ENCODE data around the gene TRDN.
"Not testable (repeated sequence)": the region's sequence is repeated elsewhere in the genome, so short reads cannot be mapped to it uniquely, and the experiment has no call there.

TRDN gene

DNA sequence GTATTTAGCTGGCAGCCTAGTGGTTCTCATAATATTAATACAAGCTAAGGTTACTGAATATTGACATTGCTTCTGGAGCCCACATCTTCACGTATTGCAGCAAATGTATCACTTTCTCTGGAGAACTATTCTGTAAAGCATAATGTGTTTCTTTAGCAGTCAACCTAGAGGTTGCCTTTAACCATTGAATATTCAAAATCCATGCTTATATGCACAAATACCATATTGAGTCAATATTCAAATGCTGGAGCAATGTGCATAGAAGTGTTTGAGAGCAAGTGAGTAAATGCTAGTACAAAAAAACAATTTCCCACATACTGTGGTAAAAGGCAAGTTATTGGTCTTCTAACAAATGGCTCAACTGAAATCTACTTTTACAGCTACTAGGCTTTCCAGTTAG lies 231.8 kb downstream of the TRDN start:
- no peak for DNase-seq (ENCODE audit: low read depth)

DNA sequence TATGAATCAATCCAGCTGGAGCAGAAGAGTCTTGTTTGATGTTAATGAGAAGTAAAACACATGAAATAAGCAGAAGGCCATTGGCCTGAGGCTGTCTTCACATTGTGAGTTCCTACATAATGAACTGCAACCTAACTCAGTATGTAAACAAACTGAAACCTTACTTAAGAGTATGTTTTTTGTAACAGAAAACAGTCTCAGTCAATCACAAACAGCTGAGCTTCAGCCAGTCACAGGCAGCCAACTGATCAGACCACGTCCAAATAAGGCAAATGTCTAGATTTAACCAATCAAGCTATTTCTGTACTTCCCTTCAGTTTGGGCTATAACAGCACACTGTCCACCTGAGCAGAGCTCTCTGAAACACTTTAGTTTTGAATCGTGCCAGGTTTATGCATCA lies 234.7 kb downstream of the TRDN start:
- DNase-seq (ENCODE audit: low read depth): no peak

DNA sequence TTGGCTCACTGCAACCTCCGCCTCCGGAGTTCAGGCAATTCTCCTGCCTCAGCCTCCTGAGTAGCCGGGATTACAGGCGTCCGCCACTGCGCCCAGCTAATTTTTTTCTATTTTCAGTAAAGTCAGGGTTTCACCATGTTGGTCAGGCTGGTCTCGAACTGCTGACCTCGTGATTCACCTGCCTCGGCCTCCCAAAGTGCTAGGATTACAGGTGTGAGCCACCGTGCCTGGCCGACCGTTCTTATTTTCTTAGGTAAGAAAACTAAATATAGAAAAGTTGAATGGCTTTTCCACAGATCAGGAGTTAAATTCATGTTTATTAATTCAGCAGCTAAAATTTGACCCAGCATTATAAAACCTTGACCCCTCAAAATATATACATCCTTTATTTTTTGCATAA lies 238.7 kb downstream of the TRDN start:
- no peak for DNase-seq (ENCODE audit: low read depth)

DNA sequence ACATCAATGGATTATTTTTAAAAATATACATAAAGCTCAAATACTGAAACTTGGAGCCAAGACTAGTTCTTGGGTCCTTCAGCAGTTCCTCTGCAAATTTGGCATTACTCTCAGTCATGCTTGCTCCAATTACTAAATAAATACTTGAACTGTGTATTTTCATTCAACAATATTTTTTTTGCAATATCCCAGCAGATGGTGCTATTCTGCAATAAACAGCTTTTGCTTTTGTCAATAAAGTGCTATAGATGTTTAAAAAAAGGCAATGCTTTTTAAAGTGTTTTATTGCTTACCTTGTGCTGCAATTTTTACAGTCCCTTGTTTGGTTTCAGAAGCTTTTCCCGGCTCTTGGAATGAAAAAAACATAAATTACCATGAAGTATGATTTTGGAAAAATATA lies 243.4 kb downstream of the TRDN start:
- DNase-seq (ENCODE audit: low read depth): no peak

DNA sequence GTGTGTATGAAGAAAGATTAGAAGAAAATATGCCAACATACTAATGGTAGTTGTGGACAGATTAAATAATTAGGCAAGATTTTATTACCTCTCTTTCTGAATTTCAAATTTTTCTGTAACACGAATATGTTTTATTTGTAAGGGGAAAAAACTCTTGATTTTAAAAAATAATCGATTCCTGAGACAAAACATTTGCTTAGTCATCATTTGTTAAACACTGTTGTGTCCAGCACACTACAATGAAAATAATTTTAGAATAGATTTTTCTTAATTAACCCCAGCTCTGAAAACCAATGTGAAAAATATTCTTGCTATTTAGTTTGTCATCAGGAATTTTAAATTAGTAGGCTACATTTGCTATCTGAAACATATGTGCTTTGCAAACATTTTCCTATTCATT lies 253.0 kb downstream of the TRDN start:
- no peak for DNase-seq (ENCODE audit: low read depth)

DNA sequence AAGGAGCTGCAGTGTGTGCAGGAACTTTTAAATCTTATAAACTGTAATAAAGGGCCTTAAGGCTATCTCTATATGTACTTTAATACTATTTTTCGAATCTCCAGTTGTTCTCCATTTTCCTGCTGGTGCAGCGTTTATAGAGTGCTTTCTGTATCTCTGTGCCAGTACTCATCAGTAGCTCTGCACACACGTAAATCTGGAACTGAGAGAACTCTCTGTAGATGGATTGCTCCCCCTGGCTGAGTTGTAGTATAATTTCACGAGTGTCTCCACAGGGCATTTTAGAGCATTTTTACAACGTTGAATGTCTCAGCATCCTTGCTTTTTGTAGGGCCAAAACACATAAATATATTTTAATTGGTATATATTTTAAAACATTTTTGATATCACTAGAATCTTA lies 256.5 kb downstream of the TRDN start:
- no peak for DNase-seq (ENCODE audit: low read depth)

DNA sequence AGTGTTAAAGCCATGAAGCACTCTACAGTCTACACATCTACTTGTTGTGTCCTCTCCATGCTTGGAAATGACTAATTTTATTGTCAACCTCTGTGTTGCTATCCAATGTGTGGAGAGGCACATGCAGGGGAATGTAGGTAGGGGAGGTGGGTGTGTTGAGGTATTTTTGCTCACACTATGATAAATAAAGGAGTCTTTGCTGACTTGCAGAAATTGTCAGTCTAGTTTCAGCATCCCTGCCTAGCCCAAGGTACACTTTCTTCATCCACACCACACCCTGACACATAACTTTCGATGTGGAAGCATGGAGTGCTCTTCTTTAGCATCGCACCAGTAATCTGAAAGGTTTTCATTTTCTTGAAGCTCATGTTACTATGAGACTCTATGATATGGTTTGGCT lies 264.0 kb downstream of the TRDN start:
- no peak for DNase-seq (ENCODE audit: low read depth)

DNA sequence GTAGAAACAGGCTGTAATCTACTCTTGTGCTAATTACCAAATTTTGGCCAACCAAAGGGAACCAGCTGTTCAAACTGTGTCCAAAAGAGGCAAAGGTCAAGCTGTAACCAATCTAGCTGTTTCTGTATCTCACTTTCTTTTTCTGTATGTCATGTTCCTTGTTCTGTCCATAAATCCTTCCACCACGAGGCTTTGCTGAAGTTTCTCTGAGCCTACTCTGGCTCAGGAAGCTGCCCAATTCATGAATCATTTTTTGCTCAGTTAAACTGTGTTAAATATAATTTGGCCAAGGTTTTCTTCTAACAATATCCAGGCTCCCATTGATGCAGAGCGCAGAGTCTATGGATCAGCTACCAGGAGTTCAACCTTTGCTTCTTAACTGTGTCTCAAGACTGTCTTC lies 272.8 kb downstream of the TRDN start:
- DNase-seq (ENCODE audit: low read depth): no peak

DNA sequence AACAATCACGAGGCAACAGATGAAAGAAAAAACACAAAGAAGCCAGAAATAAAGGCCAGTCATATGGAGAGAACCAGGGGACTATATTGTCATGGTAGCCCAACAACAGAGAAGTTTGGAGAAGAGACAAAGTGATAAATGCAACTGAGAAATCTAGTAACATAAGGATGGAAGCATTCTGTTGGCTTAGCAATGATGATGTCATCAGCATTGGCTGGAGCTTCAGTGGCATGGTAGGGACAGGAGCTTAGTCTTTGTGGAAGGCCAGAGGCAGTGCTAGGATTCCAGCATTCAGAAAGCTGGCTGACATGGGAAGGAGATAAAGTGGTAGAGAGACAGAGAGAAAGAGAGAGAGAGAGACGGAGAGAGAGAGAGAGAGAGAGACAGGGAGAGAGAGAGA lies 276.4 kb downstream of the TRDN start:
- no peak for DNase-seq (ENCODE audit: low read depth)

DNA sequence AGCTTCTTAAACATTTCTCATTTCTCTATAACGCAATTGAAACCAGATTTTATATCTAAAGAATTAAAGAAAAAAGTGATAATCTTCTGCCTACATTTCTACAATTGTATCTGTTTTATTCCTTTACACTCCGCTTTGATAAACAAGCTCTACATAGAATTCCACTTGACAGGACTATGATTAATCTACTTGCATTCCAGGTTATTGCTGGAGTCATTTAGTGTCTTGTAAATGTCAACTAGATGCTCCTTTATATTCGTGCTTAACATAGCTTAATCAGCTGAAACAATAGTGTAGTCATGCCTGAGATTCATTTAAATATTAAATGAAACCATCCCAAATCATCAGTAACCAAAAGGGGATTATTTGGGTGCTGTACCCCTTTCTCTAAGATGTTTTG lies 284.0 kb downstream of the TRDN start:
- DNase-seq (ENCODE audit: low read depth): no peak

DNA sequence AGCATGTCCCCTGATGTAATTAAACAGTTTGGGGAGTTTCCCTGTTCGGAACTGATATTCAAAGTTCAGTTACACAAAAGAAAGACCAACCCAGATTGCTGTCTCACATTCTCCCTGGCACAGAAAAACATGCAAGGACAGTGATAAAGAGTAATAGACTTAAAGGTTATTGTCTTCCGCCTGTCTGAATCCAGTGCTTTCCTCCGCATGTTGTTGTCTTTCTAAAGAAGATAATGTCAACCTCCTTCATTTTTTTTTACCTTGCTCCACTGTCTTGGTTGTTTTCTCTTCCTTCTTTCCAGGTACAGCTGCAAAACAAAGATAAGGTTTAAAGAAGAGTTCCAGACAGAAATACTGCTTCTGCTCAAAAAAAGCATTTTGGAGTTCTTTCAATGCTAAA lies 284.5 kb downstream of the TRDN start:
- DNase-seq (ENCODE audit: low read depth): no peak

DNA sequence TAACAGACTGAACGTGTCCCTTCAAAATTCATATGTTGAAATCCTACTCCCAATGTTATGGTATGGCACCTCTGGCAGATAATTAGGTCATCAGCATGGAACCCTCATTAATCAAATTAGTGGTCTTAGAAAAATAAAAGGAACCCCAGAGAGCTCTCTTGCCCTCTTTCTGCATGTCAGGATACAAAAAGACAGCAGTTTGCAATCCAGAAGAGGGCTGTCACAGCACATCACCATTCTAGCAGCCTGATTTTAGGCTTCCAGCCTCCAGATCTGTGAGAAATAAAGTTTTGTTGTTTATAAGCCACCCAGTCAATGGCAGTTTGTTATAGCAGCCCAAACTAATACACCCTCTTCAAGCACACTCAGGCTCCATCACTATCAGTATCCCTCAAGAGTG lies 292.9 kb downstream of the TRDN start:
- no peak for DNase-seq (ENCODE audit: low read depth)

DNA sequence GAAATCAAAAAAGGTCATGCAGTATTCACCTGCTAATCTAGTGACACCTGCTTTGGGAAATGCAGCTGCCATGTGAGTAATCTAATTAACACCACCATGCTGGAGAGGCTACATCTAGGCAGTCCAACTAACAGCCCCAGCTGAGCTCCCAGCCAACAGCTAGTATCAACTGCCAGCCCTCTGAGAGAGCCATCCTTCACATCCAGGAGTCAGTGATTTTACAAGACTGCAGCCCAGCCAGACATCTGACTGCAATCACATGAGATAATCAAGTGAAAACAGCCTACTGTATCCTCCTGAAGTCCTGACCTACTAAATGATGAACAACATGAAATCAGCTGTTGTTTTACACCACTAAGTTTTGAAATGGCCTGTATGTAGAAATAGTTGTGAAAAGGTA lies 298.4 kb downstream of the TRDN start:
- DNase-seq (ENCODE audit: low read depth): no peak

DNA sequence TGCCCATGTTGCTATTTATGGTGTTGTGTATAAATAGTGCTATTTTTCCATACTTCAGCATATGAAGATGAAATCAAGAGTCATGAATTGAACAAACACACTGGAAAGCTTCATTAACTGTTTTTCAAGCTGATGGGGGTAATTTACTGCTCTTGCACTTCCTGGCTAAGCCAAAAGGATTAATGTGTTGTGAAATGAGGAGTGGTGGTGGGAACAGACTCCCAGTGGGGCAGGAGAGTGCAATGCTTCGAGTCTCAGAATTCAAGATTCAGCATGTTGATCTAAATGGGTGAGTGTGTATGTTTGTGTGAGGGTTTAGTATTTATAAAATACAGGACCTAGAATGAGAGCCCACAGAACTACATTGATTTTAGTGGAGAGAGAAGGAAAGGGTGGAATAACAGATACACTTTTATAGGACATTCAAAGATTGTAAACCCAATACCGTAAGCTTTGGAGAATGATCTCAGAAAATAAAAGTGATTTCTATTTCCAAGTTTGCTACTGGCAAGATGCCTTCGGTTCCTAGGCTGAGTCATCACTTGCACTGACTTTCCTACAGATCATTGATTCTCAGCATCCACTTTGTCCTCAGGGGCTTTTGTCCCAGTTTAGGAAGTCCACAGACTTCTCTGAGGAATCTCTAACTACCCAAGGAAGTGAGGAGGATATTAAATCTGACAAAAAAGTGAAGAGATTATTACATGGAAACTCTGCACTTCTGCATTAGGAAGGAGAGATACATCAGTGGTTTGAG lies 303.6 kb downstream of the TRDN start:
- DNase-seq (ENCODE audit: low read depth): no peak

DNA sequence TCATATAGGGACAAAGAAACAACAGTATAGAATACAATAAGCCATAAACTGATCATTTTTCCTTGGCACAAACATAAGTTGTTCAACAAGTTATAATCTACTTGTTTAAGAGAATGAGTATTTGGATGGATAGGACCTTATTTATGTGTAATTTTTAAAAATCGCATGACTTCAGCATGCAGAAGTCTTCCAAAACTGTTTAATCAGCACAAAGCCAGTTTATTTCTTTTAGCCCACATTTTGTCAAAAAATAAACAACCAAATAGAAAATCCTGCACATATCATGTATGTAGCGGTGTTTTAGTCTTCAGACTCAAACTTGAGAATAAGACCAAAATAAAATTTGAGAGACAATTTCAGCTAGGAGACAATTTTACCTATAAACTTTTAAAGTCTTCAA lies 304.7 kb downstream of the TRDN start:
- DNase-seq (ENCODE audit: low read depth): no peak

DNA sequence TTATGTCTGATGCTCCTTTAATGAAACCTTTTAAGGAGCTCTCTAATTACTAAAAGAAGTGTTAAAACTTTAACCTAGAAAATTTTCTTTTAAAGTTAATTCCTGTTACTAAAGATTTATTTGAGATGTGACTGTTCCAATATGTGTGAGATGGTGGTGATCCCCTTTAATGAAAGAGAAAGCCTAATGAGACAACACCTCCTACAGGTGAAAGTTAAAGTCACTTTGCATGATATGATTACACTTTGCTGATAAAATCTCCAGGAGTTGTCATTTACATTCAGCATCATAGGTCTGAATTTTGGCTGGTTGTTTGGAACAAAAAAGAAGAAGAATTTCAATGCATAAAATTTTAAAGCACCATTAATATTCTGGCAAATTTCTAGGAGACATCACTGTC lies 307.4 kb downstream of the TRDN start:
- DNase-seq (ENCODE audit: low read depth): no peak

DNA sequence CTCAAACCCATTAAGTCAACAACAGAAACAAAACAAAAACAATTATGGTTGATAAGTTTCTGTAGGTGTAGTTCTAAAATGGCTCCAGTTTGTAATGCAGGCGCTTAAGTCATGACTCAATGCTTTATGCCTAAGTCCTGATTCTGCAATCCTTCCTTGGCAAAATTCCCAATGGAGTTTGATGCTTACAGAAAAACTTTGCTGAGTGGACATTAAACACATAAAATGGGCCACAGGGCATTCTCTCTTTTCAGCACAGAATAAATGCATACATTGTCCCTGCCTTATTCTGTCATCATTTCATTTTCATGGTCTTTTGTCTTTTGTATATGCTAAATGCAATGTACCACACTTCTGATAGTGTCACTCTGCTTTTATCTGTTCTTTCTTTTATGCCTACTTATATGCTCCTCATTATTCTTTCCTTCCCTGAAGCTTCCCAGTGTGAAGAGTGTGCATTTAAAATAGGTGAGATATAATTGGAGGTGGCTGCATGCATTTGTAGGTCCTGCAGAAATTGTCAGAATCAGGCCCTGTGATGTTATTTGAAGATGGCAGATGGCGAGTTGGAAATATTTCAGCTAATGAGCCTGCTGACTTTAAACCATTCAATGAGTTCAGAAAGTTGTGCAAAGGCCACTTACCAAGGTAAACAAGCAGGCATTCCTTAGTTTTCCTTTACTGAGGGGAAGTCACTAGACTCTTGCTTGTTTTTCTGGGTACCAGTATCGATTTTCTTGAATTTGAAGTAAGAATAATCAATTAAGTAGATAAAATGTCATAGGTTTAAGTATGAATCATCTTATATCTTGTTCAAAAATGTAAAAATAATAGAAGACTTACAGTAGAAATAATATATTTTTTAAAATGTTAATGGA lies 313.1 kb downstream of the TRDN start:
- DNase-seq (ENCODE audit: low read depth): no peak

DNA sequence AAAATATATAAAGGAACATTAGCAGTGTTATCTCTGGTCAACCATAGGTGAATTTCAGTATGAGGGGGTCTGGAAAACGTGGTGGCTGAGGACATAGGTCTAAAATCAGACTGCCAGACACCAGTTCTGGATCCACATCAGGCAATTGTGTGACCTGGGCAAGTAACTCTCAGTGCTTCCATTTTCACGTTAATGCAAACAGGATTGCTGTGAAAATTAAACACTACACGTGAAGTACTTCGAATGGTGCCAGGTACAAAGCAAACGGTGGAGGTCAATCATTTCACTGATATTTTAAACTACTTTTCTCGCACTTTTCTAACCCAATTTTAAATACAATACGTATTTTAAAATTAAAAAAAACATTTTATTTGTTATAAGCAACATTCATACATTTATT lies 315.7 kb downstream of the TRDN start:
- no peak for DNase-seq (ENCODE audit: low read depth)

DNA sequence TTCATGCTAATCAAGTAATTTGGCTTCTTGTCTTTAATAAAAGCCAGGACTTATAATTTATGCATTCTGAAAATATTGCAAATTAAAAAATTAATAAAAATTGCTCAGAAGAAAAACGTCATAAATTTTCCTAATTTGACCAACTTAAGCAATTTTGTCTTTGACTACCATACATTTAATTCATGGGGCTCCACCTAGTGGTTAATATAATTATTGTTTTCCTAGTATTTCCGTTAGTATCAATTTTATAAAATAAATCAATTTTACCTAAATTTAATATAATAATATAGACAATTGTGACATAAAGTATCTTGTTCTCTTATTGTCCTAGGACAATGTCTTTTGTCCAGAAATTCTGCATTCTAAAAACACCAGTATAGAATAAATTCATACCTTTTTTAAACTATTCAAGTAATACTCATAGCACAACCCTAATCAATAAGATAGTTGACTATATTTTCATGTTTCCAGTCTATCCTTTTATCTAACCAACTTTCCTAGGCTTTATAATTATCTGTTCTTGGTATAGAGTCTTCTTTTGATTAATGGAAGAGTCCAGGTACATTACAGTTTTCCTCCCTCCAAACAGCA lies 319.9 kb downstream of the TRDN start:
- no peak for DNase-seq (ENCODE audit: low read depth)

DNA sequence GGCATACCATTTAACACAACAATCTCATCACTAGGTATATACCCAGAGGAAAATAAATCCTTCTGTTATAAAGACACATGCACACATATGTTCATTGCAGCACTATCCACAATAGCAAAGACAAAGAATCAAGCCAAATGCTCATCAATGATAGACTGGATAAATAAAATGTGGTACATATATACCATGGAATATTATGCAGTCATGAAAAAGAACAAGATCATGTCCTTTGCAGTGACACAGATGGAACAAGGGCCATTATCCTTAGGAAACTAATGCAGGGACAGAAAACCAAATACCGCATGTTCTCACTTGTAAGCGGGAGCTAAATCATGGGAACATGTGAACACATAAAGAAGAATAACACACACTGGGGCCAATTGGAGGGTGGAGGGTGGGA lies 322.3 kb downstream of the TRDN start:
- not testable (repeated sequence) for DNase-seq (ENCODE audit: low read depth)

DNA sequence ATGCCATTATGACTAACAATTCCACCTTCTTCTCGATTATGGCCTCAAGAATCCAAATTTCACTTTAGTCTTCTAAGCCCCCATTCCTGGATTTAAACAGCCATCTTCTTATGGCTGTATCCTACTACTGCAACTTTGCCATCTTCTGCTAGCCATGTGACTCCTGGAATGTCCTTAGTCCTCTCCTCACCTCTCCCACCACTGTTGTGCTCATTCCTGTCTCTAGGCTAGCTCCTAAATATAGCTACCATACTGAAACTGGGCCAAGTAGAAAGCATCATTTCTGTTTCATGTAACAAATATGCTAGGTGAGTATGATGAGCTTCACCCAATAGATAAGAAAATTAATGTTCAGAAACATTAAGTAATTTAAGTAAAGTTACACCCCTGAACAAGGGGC lies 327.6 kb downstream of the TRDN start:
- DNase-seq (ENCODE audit: low read depth): no peak

DNA sequence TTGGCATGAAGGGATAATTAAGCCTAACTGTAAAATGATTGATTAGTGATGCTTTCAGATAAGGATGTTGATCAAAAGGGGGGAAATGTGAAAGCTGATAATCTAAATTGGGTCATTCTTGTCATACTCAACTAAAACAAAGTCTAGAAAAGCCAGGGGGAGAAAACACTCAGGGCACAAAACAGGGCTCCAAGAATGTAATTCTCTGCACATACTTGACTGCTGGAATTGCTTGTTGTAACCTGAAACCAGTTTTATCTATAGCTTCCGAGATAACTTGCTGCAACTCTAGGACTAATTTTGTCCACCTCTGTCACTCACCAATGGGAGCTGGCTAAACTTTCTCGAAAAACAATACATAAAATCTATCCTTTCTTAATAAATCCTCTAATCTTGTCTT lies 330.4 kb downstream of the TRDN start:
- no peak for DNase-seq (ENCODE audit: low read depth)

DNA sequence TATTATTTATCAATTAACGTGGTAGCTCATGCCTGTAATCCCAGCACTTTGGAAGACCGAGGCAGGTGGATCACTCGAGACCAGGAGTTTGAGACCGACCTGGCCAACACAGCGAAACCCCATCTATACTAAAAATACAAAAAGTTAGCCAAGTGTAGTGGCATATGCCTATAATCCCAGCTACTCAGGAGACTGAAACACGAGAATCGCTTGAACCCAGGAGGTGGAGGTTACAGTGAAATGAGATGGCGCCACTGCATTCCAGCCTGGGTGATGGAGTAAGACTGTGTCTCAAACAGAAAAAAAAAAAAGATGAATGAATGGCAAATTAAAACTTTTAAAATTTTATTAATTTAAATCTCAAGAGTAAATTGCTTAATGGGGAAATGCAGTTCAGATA lies 341.1 kb downstream of the TRDN start:
- no peak for DNase-seq (ENCODE audit: low read depth)

Data from activated T-cell treated with anti-CD3 and anti-CD28 coated beads for 24 hours (primary cell).